Cerebellar cortex (tissue), 1 donor: ENCODE results near the gene ZDHHC8.

Source experiments
- DNase-seq: peaks from one replicate; pipeline ENCODE4 v3.0.0-alpha.2; 2015; ENCODE audit warnings: low spot score

The ZDHHC8 gene

GRCh38 chr22:20196094-20196842, 64.7 kb downstream of the ZDHHC8 start:
- DNase-seq, result no peak
